Lower leg skin (tissue), 4 donors: ENCODE measurements around the gene METTL26. TPM values are rescaled to one million over a fixed set of nuclear protein-coding genes. Genes with fewer than 3 reads are reported as not detected.
A peak's percentile ranks its signal among the peaks of the same experiment; 100 is the strongest.

Source experiments
- DNase-seq, 2 donors: peaks; one replicate each; pipeline ENCODE4 v3.0.0-alpha.2; 2019; ENCODE audit warnings: low spot score in 2 of 2
- H3K4me3 ChIP-seq: fragments of 200-600 bp; sonication (generic); 2 replicates; pipeline ENCODE4 v1.5.1; 2017; ENCODE audit warnings: mild to moderate bottlenecking, low read depth; ENCODE audit not compliant: poor library complexity, severe bottlenecking
- POLR2A ChIP-seq, 2 donors: fragments of 450-650 bp; IDR thresholded peaks; one replicate each; pipeline ENCODE4 v1.6.1; 2016 to 2017; ENCODE audit warnings: antibody characterized with exemption in 2 of 2, mild to moderate bottlenecking in 1 of 2, moderate library complexity in 1 of 2
- WGBS, 2 donors: methylation state at CpG; one replicate each; pipeline ENCODE4 v1.1.5; 2018; 5-methylcytosine and 5-hydroxymethylcytosine counted together
- intact Hi-C: fragments of 100-400 bp; cut with DNase I; formaldehyde crosslinking; loops from one replicate; pipeline ENCODE4 v1.15.0; 2023; ENCODE audit warnings: low total_unique reads
- total RNA-seq, 4 donors: library from RNA; depleted of rRNA; stranded (reverse); fragments of >200 nt; gene quantifications; one replicate each; pipeline ENCODE4 v1.1.0, GENCODE V29; 2016
- TF ChIP-seq, protein P1 (sequence below), 3 donors: fragments of 450-650 bp; IDR thresholded peaks; one replicate each; pipeline ENCODE4 v1.5.1; 2016; ENCODE audit warnings: antibody characterized with exemption in 3 of 3, mild to moderate bottlenecking in 3 of 3, moderate library complexity in 2 of 3

METTL26 gene
- total RNA-seq, 4 donors from 2014 or later, result 108 to 161 (median 111) TPM

DNA sequence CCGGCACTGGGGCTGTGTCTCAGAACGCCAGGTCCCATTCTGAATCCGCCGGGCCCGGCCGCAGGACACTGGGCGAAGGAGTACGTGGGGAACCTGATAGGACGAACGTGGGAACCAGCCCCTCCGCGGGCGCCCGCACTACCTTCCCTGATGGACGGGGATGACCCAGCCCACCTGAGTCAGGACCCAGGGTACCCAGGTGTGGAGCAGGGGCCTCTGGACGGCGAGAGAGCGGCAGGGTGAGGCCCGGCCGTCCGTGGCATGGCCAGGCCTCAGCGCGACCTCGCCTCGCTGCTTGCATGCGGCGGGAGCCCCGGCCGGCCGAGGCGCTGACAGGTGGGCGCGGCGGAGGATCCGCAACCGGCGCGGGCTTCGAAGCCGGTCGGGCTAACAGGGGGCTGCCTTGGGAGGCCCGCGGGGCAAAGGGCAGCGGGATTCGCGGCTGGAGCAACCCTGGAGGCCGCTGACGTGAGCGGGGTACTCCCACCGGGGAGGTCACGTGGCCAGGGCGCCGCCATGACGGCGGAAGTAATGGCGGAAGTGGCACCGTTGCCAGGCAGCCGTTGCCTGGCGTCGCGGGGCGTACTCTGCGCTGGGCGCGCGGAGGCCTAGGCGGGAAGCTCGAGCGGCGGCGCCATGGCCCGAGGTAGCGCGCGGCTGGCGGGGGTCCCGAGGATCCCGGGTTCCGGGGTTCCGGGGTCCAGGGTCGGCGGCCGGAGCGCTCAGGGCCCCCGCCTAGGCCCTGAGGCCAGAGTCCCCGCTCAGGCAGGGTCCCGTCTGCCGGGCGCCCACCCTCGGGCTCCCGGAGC, 12.9 kb upstream of the METTL26 start, which contains the start of gene WDR90:
TSS of gene WDR90 (plus strand) at position 585 of the 809 bp plus-strand sequence. CDS start at position 637, 52 bp downstream.
- intact Hi-C loops, result no loop called here
- DNase-seq, result peak; percentile 87 to 98
- WGBS, 2 donors, result 0 to 1% methylated on average over 46 to 65 of the region's 91 CpGs
- TF ChIP-seq, protein P1, sequence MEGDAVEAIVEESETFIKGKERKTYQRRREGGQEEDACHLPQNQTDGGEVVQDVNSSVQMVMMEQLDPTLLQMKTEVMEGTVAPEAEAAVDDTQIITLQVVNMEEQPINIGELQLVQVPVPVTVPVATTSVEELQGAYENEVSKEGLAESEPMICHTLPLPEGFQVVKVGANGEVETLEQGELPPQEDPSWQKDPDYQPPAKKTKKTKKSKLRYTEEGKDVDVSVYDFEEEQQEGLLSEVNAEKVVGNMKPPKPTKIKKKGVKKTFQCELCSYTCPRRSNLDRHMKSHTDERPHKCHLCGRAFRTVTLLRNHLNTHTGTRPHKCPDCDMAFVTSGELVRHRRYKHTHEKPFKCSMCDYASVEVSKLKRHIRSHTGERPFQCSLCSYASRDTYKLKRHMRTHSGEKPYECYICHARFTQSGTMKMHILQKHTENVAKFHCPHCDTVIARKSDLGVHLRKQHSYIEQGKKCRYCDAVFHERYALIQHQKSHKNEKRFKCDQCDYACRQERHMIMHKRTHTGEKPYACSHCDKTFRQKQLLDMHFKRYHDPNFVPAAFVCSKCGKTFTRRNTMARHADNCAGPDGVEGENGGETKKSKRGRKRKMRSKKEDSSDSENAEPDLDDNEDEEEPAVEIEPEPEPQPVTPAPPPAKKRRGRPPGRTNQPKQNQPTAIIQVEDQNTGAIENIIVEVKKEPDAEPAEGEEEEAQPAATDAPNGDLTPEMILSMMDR (IDR thresholded peaks at IDR 0.05), result no peak
- TF ChIP-seq POLR2A (IDR thresholded peaks at IDR 0.05), result no peak
- peak within 1 kb of the TSS; percentile 59 for H3K4me3 ChIP-seq

DNA sequence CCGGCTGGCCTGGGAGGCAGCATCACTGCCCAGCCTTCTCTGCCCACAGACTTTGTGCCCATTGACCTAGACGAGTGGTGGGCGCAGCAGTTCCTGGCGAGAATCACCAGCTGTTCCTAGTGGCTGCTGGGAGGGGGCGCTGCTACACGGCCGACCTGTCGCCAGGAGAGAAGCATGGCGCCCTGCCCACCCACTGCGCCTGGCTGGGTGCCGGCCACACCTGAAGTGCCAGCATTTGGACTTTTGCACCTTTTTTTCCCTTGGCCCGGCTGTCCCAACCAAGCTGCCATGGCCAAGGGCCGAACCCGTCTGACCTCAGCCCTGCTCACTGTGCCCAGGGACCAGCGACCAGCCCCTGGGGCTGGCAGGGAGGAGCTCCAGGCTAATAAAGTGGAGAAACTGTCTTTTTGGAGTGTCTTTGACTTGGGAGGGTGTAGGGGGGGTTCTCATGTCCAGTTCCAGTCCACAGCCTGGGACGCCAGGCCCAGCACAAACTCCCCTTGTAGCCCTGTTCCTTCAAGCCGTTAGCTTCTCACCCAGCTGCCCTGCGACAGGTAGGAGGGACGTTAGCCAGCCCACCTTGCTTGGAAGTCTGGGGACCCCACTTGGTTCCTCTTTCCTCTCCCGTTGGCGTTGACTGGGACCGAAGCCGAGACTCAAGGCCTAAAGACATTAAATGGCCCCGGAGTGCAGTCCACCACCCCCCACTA, 12.1 kb upstream of the METTL26 start:
- no peak for DNase-seq
- intact Hi-C loops, result no loop called here
- peak overlapping the region; percentile 59 for H3K4me3 ChIP-seq
- 23 to 25% methylated on average over 22 to 24 of the region's 24 CpGs for WGBS, 2 donors
- TF ChIP-seq, protein P1 (IDR thresholded peaks at IDR 0.05), result no peak
- no peak for TF ChIP-seq POLR2A (IDR thresholded peaks at IDR 0.05)

DNA sequence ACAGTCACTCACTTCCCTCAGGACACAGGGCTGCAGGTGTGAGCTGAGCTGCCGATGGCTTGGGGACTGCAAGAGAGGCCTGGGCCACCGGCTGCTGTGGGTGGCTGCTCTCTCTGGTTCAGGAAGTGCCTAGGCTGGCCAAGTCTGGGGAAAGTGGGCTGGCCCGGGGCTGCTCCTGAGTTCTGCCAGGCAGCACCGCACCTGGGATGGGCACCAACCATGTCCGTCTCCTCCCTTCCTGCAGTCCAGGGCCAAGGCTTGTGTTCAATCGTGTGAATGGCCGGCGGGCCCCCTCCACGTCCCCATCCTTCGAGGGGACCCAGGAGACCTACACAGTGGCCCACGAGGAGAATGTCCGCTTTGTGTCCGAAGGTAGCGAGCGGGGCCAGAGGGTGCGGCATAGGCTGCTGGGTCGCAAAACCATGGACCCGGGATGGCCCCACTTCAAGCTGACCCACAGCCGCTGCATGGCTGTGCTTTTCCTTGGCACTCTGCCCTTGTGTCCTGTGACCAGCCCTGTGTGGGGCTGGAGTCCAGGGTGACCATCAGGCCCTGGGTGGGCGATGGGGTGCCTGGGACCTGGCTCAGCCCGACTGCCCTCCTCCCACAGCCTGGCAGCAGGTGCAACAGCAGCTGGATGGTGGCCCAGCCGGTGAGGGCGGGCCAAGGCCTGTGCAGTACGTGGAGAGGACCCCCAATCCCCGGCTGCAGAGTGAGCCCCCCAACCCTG, 11.2 kb upstream of the METTL26 start:
- intact Hi-C loops, result no loop called here
- H3K4me3 ChIP-seq, result no peak overlapping the region
- no peak for TF ChIP-seq POLR2A (IDR thresholded peaks at IDR 0.05)
- TF ChIP-seq, protein P1 (IDR thresholded peaks at IDR 0.05), result no peak
- no peak for DNase-seq
- WGBS, 2 donors, result 78 to 86% methylated on average over 19 to 23 of the region's 25 CpGs

DNA sequence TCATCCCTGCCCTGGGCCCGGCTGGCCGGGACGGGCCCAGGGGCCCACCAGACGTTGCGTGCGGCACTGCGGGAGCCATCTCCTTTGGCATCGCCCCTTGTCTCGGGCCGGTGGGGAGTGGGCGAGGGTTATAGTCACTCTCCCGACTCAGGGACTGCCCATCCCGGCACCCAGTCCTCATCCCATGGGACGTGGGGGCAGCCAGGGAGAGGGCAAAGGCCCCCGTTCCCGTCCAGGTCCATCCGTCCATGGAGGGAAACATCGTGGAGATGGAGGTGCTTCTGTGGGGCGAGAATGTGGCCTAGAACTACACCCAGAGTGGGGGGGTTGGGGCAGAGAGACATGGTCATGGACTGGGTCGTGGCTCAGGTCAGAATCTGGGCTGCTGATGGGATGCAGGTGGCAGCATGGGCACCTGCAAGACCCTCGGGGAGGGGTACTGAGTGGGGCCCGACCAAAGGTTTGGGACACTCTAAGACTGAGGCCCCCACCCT, 10.6 kb upstream of the METTL26 start:
- no peak for DNase-seq
- H3K4me3 ChIP-seq, result no peak overlapping the region
- intact Hi-C loops, result no loop called here
- TF ChIP-seq, protein P1 (IDR thresholded peaks at IDR 0.05), result no peak
- TF ChIP-seq POLR2A (IDR thresholded peaks at IDR 0.05), result no peak
- WGBS, 2 donors, result 82 to 90% methylated on average over 15 to 22 of the region's 22 CpGs

DNA sequence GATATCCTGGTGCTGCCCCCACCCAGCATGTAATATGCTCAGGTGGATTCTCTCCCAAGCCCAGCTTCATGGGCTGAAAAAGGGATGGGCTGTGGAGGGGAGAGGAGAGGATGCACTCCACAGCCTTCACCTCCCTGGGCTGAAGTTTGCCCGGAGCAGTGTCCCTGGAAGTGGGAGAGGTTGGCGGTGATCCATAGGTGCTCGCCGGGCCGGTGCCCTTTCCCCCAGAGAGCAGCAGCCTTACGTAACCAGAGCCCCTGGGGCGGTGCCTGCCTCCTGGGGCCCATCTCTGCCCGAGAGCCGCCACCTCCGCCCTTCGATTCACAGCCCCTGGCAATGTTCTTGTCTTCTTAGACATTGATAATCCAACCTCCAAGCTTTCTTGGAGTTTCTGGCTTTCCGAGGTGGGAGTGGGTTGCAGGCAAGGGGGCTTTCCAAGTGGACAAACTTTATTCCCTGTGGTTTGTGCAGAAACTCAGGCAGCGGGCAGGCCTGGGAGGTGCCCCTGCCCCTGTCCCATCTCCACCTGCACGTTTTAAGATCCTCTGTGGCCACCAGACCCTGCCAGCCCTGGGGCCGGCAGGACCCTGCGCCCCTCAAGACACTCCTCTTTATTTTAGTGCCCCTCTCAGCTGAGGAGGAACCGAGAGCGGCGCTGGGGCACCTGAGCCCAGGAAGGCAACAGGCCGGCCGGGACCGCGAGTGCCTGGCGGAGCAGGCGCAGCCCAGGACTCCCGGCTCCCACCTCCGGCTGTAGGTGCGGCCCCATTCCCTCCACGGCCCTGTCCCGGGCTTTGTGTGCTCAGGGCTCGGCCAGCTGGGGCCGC, 10.0 kb upstream of the METTL26 start:
- no peak overlapping the region for H3K4me3 ChIP-seq
- DNase-seq, result no peak
- no peak for TF ChIP-seq POLR2A (IDR thresholded peaks at IDR 0.05)
- TF ChIP-seq, protein P1 (IDR thresholded peaks at IDR 0.05), result no peak
- intact Hi-C loops, result no loop called here
- 60 to 71% methylated on average over 27 to 31 of the region's 32 CpGs for WGBS, 2 donors
